Measurements from ENCODE around the gene TMEM150B.

The TMEM150B gene

GRCh38 chr19:55368701-55369563 lies 43.8 kb upstream of the TMEM150B start:
- DNase-seq (ENCODE audit: low spot score), result no peak

GRCh38 chr19:55368106-55368505 lies 43.0 kb upstream of the TMEM150B start:
- peak overlapping the region; percentile 92 for H2BK15ac ChIP-seq (ENCODE audit: low read length)
- peaks cover 8 to 35% (median 26%) of the 10 kb centered on the region in 3 experiments for H3K27me3 ChIP-seq (ENCODE audit: control insufficient read depth in 3 of 3, insufficient read depth in 3 of 3, low read depth in 1 of 3, low read length in 3 of 3)

More at GRCh38 chr19:55368701-55369563, 43.8 kb upstream of the TMEM150B start:
- H2AK5ac ChIP-seq (ENCODE audit: low read depth, low read length), result peak overlapping the region; percentile 94
- H3K79me1 ChIP-seq (ENCODE audit: low read depth, low read length), result no peaks in the 10 kb centered on the region
- H3K23ac ChIP-seq (ENCODE audit: low read depth, low read length, poor library complexity), result peak overlapping the region; percentile 65
- H2BK5ac ChIP-seq (ENCODE audit: low read length), result peak overlapping the region; percentile 53
- H4K91ac ChIP-seq (ENCODE audit: low read depth, low read length, poor library complexity), result no peak overlapping the region
- H3K14ac ChIP-seq (ENCODE audit: low read length), result no peak overlapping the region
- peak overlapping the region; percentile 96 for H2BK120ac ChIP-seq (ENCODE audit: low read depth, low read length)
- H3K4me2 ChIP-seq (ENCODE audit: insufficient read depth, low read length, poor library complexity, severe bottlenecking), result peak overlapping the region; percentile 57
- H3K9me3 ChIP-seq (replicated peaks in 1 of 2; ENCODE audit: control insufficient read depth in 2 of 2, insufficient read depth in 1 of 2, low read depth in 1 of 2, low read length in 2 of 2), result no peaks in the 10 kb centered on the region
- peak overlapping the region; percentile 92 for H2BK15ac ChIP-seq (ENCODE audit: low read length)
- H3K36me3 ChIP-seq (replicated peaks in 1 of 2; ENCODE audit: control insufficient read depth in 2 of 2, insufficient read depth in 2 of 2, low read length in 2 of 2), result no peaks in the 10 kb centered on the region
- peak overlapping the region; percentile 35 for H3K18ac ChIP-seq (ENCODE audit: low read length)
- WGBS, 2 donors (ENCODE audit: extremely low coverage in 2 of 2, insufficient read length in 2 of 2, insufficient replicate concordance in 1 of 2), result no CpG with 5 or more reads among the region's 54 CpGs
- H2AFZ ChIP-seq (ENCODE audit: low read length), result peak overlapping the region; percentile 78
- peak overlapping the region; percentile 15 to 73 for H3K4me3 ChIP-seq (ENCODE audit: low read length in 2 of 2)
- peaks cover 8 to 37% (median 26%) of the 10 kb centered on the region in 3 experiments for H3K27me3 ChIP-seq (ENCODE audit: control insufficient read depth in 3 of 3, insufficient read depth in 3 of 3, low read depth in 1 of 3, low read length in 3 of 3)
- peak overlapping the region; percentile 41 for H2BK12ac ChIP-seq (ENCODE audit: low read length)
- peaks cover 16 to 20% of the 10 kb centered on the region in 2 donors for H3K4me1 ChIP-seq (ENCODE audit: control insufficient read depth in 2 of 2, insufficient read depth in 1 of 2, low read depth in 1 of 2, low read length in 2 of 2)
- peak overlapping the region; percentile 95 for H3K4ac ChIP-seq (ENCODE audit: low read length)
- no peak overlapping the region for H3K9ac ChIP-seq (ENCODE audit: low read depth, low read length, poor library complexity)
- no peak overlapping the region for H4K8ac ChIP-seq (ENCODE audit: low read depth, low read length)
- H3K27ac ChIP-seq (replicated peaks; ENCODE audit: low read length), result no peak overlapping the region

DNA sequence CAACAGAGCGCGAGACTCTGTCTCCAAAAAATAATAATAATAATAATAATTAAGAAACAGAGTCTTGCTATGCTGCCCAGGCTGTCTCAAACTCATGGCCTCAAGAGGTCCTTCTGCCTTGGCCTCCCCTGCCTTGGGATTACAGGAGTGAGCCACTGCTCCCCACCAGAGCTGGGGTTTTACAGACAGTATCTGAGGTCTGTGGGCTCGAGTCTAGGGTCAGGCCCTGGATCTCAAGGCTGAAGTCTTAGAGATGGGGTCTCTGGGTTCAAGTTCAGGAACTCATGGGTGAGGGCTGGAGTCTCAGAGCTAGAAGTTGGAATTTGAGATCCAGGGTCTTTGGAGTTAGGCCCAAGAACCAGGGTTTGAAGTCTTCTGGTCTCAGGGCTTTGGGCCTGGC lies 41.6 kb upstream of the TMEM150B start:
- Histone ChIP-seq H2BK120ac (ENCODE audit: low read depth, low read length) (no peak overlapping the region), H2AK5ac (ENCODE audit: low read depth, low read length) (peak overlapping the region; percentile 96), H3K18ac (ENCODE audit: low read length) (no peak overlapping the region), H3K79me1 (ENCODE audit: low read depth, low read length) (no peaks in the 10 kb centered on the region), H3K36me3 (replicated peaks in 1 of 2; ENCODE audit: control insufficient read depth in 2 of 2, insufficient read depth in 2 of 2, low read length in 2 of 2) (no peaks in the 10 kb centered on the region), H3K27ac (replicated peaks; ENCODE audit: low read length) (no peak overlapping the region), H4K8ac (ENCODE audit: low read depth, low read length) (no peak overlapping the region), H2BK15ac (ENCODE audit: low read length) (no peak overlapping the region), H3K14ac (ENCODE audit: low read length) (no peak overlapping the region), H2BK12ac (ENCODE audit: low read length) (no peak overlapping the region), H2BK5ac (ENCODE audit: low read length) (no peak overlapping the region), H3K9ac (ENCODE audit: low read depth, low read length, poor library complexity) (no peak overlapping the region), H3K27me3 (ENCODE audit: control insufficient read depth in 3 of 3, insufficient read depth in 3 of 3, low read depth in 1 of 3, low read length in 3 of 3) (peaks cover 6 to 30% (median 21%) of the 10 kb centered on the region in 3 experiments), H3K4me3 (ENCODE audit: low read length in 2 of 2) (no peak overlapping the region), H3K23ac (ENCODE audit: low read depth, low read length, poor library complexity) (no peak overlapping the region), H3K4me1 (ENCODE audit: control insufficient read depth in 2 of 2, insufficient read depth in 1 of 2, low read depth in 1 of 2, low read length in 2 of 2) (peaks cover 13 to 18% of the 10 kb centered on the region in 2 donors), H2AFZ (ENCODE audit: low read length) (no peak overlapping the region), H4K91ac (ENCODE audit: low read depth, low read length, poor library complexity) (no peak overlapping the region), H3K4ac (ENCODE audit: low read length) (no peak overlapping the region), H3K4me2 (ENCODE audit: insufficient read depth, low read length, poor library complexity, severe bottlenecking) (no peak overlapping the region), H3K9me3 (replicated peaks in 1 of 2; ENCODE audit: control insufficient read depth in 2 of 2, insufficient read depth in 1 of 2, low read depth in 1 of 2, low read length in 2 of 2) (no peaks in the 10 kb centered on the region)
- no CpG with 5 or more reads among the region's 3 CpGs for WGBS, 2 donors (ENCODE audit: extremely low coverage in 2 of 2, insufficient read length in 2 of 2, insufficient replicate concordance in 1 of 2)
- DNase-seq (ENCODE audit: low spot score), result no peak

More at GRCh38 chr19:55368106-55368505, 43.0 kb upstream of the TMEM150B start:
- Histone ChIP-seq H3K9me3 (replicated peaks in 1 of 2; ENCODE audit: control insufficient read depth in 2 of 2, insufficient read depth in 1 of 2, low read depth in 1 of 2, low read length in 2 of 2) (no peaks in the 10 kb centered on the region), H3K27ac (replicated peaks; ENCODE audit: low read length) (no peak overlapping the region), H3K4me2 (ENCODE audit: insufficient read depth, low read length, poor library complexity, severe bottlenecking) (no peak overlapping the region), H3K9ac (ENCODE audit: low read depth, low read length, poor library complexity) (no peak overlapping the region), H2AK5ac (ENCODE audit: low read depth, low read length) (peak overlapping the region; percentile 94), H2AFZ (ENCODE audit: low read length) (no peak overlapping the region), H3K4me3 (ENCODE audit: low read length in 2 of 2) (no peak overlapping the region), H3K23ac (ENCODE audit: low read depth, low read length, poor library complexity) (no peak overlapping the region), H3K18ac (ENCODE audit: low read length) (peak overlapping the region; percentile 51), H3K36me3 (replicated peaks in 1 of 2; ENCODE audit: control insufficient read depth in 2 of 2, insufficient read depth in 2 of 2, low read length in 2 of 2) (no peaks in the 10 kb centered on the region), H3K4ac (ENCODE audit: low read length) (no peak overlapping the region), H3K4me1 (ENCODE audit: control insufficient read depth in 2 of 2, insufficient read depth in 1 of 2, low read depth in 1 of 2, low read length in 2 of 2) (peaks cover 15 to 19% of the 10 kb centered on the region in 2 donors), H3K79me1 (ENCODE audit: low read depth, low read length) (no peaks in the 10 kb centered on the region), H2BK120ac (ENCODE audit: low read depth, low read length) (no peak overlapping the region), H2BK12ac (ENCODE audit: low read length) (no peak overlapping the region), H2BK5ac (ENCODE audit: low read length) (no peak overlapping the region), H4K91ac (ENCODE audit: low read depth, low read length, poor library complexity) (no peak overlapping the region), H4K8ac (ENCODE audit: low read depth, low read length) (no peak overlapping the region), H3K14ac (ENCODE audit: low read length) (no peak overlapping the region)
- WGBS, 2 donors (ENCODE audit: extremely low coverage in 2 of 2, insufficient read length in 2 of 2, insufficient replicate concordance in 1 of 2), result no CpG with 5 or more reads among the region's 16 CpGs
- DNase-seq (ENCODE audit: low spot score), result no peak

- H3K9me3 ChIP-seq (replicated peaks in 1 of 2; ENCODE audit: control insufficient read depth in 2 of 2, insufficient read depth in 1 of 2, low read depth in 1 of 2, low read length in 2 of 2), result no peaks in the 10 kb centered on the region
These were observed 40.8 kb upstream of the TMEM150B start for GRCh38 chr19:55365964-55366363.

More at GRCh38 chr19:55365964-55366363, 40.8 kb upstream of the TMEM150B start:
- Histone ChIP-seq H3K79me1 (ENCODE audit: low read depth, low read length) (no peaks in the 10 kb centered on the region), H3K23ac (ENCODE audit: low read depth, low read length, poor library complexity) (peak overlapping the region; percentile 3), H3K4ac (ENCODE audit: low read length) (no peak overlapping the region), H4K8ac (ENCODE audit: low read depth, low read length) (no peak overlapping the region), H2AK5ac (ENCODE audit: low read depth, low read length) (peak overlapping the region; percentile 88), H2BK12ac (ENCODE audit: low read length) (no peak overlapping the region), H3K18ac (ENCODE audit: low read length) (no peak overlapping the region), H3K4me1 (ENCODE audit: control insufficient read depth in 2 of 2, insufficient read depth in 1 of 2, low read depth in 1 of 2, low read length in 2 of 2) (peaks cover 13 to 17% of the 10 kb centered on the region in 2 donors), H3K27ac (replicated peaks; ENCODE audit: low read length) (no peak overlapping the region), H3K4me3 (ENCODE audit: low read length in 2 of 2) (no peak overlapping the region), H2BK15ac (ENCODE audit: low read length) (peak overlapping the region; percentile 78), H3K9ac (ENCODE audit: low read depth, low read length, poor library complexity) (no peak overlapping the region), H3K27me3 (ENCODE audit: control insufficient read depth in 3 of 3, insufficient read depth in 3 of 3, low read depth in 1 of 3, low read length in 3 of 3) (peaks cover 3 to 26% (median 17%) of the 10 kb centered on the region in 3 experiments), H4K91ac (ENCODE audit: low read depth, low read length, poor library complexity) (no peak overlapping the region), H2BK120ac (ENCODE audit: low read depth, low read length) (no peak overlapping the region), H2AFZ (ENCODE audit: low read length) (no peak overlapping the region), H3K14ac (ENCODE audit: low read length) (no peak overlapping the region), H3K36me3 (replicated peaks in 1 of 2; ENCODE audit: control insufficient read depth in 2 of 2, insufficient read depth in 2 of 2, low read length in 2 of 2) (no peaks in the 10 kb centered on the region), H3K4me2 (ENCODE audit: insufficient read depth, low read length, poor library complexity, severe bottlenecking) (no peak overlapping the region), H2BK5ac (ENCODE audit: low read length) (no peak overlapping the region)
- whole genome bisulfite sequencing, 2 donors (ENCODE audit: extremely low coverage in 2 of 2, insufficient read length in 2 of 2, insufficient replicate concordance in 1 of 2), result no CpG with 5 or more reads among the region's 19 CpGs
- no peak for DNase-seq (ENCODE audit: low spot score)
